Activated naive CD4-positive, alpha-beta T cell treated with anti-CD3 and anti-CD28 coated beads, Interleukin-2, amount 10 ng/mL, durations not matched to agents 7 days and 5 days (primary cell): ENCODE results near the gene CDC26.

Source experiments
- CTCF ChIA-PET: fragments of 350-600 bp; sonication (Branson Sonifier 250); formaldehyde crosslinking; loops from one replicate; lab custom pipeline; 2021; ENCODE audit warnings: antibody characterized with exemption; lab: Charles Lee
- DNase-seq: peaks from one replicate; pipeline ENCODE4 v3.0.0-alpha.2; 2020
- H3K27ac Mint-ChIP-seq: one replicate; pipeline ENCODE4 v1.8.0; 2021; ENCODE audit warnings: mild to moderate bottlenecking, moderate library complexity, mixed read lengths
- H3K27me3 Mint-ChIP-seq: one replicate; pipeline ENCODE4 v1.8.0; 2021; ENCODE audit warnings: mild to moderate bottlenecking, mixed read lengths
- H3K36me3 Mint-ChIP-seq: one replicate; pipeline ENCODE4 v1.8.0; 2021; ENCODE audit warnings: mixed read lengths
- H3K4me1 Mint-ChIP-seq: one replicate; pipeline ENCODE4 v1.8.0; 2021; ENCODE audit warnings: mixed read lengths
- H3K4me3 Mint-ChIP-seq: one replicate; pipeline ENCODE4 v1.8.0; 2021; ENCODE audit warnings: mild to moderate bottlenecking, moderate library complexity, mixed read lengths
- H3K9me3 Mint-ChIP-seq: one replicate; pipeline ENCODE4 v1.8.0; 2021; ENCODE audit warnings: mixed read lengths

Gene CDC26

DNA sequence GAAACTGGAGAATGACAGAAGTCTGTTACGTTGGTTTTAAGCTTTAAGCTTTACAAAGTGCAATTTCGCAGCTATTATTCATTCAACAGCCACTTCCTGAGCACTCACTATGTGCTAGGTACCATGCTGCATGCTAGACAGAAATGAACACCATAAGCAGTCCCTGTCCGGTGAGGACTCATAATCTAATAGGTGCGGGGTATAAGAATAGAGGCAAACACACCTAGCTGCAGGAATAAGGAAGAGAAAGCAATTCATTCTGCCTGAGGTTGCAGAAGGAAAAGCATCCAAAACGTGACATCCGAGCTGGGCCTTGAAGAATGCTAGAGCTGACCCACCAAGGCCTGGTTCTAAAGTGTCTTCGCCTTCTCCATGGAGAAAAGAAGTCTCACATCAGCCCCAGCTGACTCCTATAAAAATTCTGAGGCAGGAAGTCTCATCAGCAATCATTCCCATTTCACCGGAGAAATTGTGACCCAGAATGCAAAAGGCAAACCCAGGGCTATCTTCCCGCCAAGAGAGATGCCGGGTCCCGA lies 54.8 kb downstream of the CDC26 start:
- CTCF ChIA-PET: interaction anchor here (1.0 to 3.7 kb wide), 4 partner anchors 54 to 438 kb away, joined by 3 to 19 read pairs (median 4); partner anchors contain the start of genes CDC26, PRPF4 and SLC31A2
- H3K9me3 Mint-ChIP-seq: no peaks in the 10 kb centered on the region
- no peaks in the 10 kb centered on the region for H3K27me3 Mint-ChIP-seq
- peaks cover 19% of the 10 kb centered on the region for H3K36me3 Mint-ChIP-seq
- DNase-seq: peak; percentile 22
- peaks cover 49% of the 10 kb centered on the region for H3K4me1 Mint-ChIP-seq
- H3K27ac Mint-ChIP-seq: peak overlapping the region; percentile 92
- peak overlapping the region; percentile 85 for H3K4me3 Mint-ChIP-seq

GRCh38 chr9:113219969-113220368 lies 55.4 kb downstream of the CDC26 start:
- peak overlapping the region; percentile 85 for H3K4me3 Mint-ChIP-seq
- no peaks in the 10 kb centered on the region for H3K27me3 Mint-ChIP-seq
- peak overlapping the region; percentile 92 for H3K27ac Mint-ChIP-seq
- no peaks in the 10 kb centered on the region for H3K9me3 Mint-ChIP-seq
- no peak for DNase-seq
- H3K4me1 Mint-ChIP-seq: peaks cover 53% of the 10 kb centered on the region
- CTCF ChIA-PET: interaction anchor here (1.0 to 3.7 kb wide), 4 partner anchors 55 to 438 kb away, joined by 3 to 19 read pairs (median 4); partner anchors contain the start of genes CDC26, PRPF4 and SLC31A2
- peaks cover 18% of the 10 kb centered on the region for H3K36me3 Mint-ChIP-seq

GRCh38 chr9:113219186-113219936 lies 56.0 kb downstream of the CDC26 start:
- peaks cover 57% of the 10 kb centered on the region for H3K4me1 Mint-ChIP-seq
- H3K27me3 Mint-ChIP-seq: no peaks in the 10 kb centered on the region
- CTCF ChIA-PET: interaction anchor here (1.3 to 3.7 kb wide), 2 partner anchors 55 to 439 kb away, joined by 5 to 19 read pairs; partner anchors contain the start of genes CDC26 and PRPF4
- no peaks in the 10 kb centered on the region for H3K9me3 Mint-ChIP-seq
- DNase-seq: no peak
- peak overlapping the region; percentile 5 for H3K27ac Mint-ChIP-seq
- peaks cover 14% of the 10 kb centered on the region for H3K36me3 Mint-ChIP-seq
- peak overlapping the region; percentile 85 for H3K4me3 Mint-ChIP-seq
